HUES48 (cell line): Measurements from ENCODE around the gene MYMK.

Experiments
- H3K27ac ChIP-seq: one replicate; pipeline ENCODE4 v1.7.0; 2013; ENCODE audit warnings: low read depth, low read length, inconsistent platforms
- H3K27me3 ChIP-seq: 2 replicates; pipeline ENCODE4 v1.6.1; 2013; ENCODE audit warnings: mild to moderate bottlenecking, low read length; ENCODE audit not compliant: control insufficient read depth, insufficient read depth
- H3K36me3 ChIP-seq: 2 replicates; pipeline ENCODE4 v1.6.1; 2013; ENCODE audit warnings: low read length; ENCODE audit not compliant: control insufficient read depth, insufficient read depth
- H3K4me1 ChIP-seq: 2 replicates; pipeline ENCODE4 v1.6.1; 2013; ENCODE audit warnings: mild to moderate bottlenecking, low read length; ENCODE audit not compliant: control insufficient read depth, insufficient read depth
- H3K4me3 ChIP-seq: 2 replicates; pipeline ENCODE4 v1.5.1; 2013; ENCODE audit warnings: mild to moderate bottlenecking, low read depth, low read length
- H3K9ac ChIP-seq: 2 replicates; pipeline ENCODE4 v1.6.1; 2013; ENCODE audit warnings: mild to moderate bottlenecking, low read depth, low read length, moderate library complexity
- H3K9me3 ChIP-seq: 2 replicates; pipeline ENCODE4 v1.6.1; 2013; ENCODE audit warnings: low read length; ENCODE audit not compliant: control insufficient read depth, insufficient read depth

The MYMK gene

DNA sequence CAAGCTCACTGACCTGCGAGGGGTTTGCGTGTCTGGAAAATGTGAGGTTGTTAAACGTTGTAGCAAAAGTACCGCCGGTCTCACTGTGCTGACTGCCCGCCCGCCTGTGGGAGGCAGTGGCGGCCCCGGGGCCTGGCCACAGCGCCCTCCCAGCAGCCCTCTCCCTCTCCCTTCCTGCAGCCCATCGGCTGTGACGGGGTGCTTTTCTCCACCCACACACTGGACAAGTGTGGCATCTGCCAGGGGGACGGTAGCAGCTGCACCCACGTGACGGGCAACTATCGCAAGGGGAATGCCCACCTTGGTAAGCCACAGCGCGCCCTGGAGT is 15.9 kb upstream of the MYMK start:
- Histone ChIP-seq H3K4me3 (no peak overlapping the region), H3K27me3 (peaks cover 1% of the 10 kb centered on the region), H3K9me3 (no peaks in the 10 kb centered on the region), H3K27ac (no peak overlapping the region), H3K36me3 (no peaks in the 10 kb centered on the region), H3K4me1 (peaks cover 8% of the 10 kb centered on the region; the same call in 1 of the 2 replicates), H3K9ac (no peak overlapping the region)

DNA sequence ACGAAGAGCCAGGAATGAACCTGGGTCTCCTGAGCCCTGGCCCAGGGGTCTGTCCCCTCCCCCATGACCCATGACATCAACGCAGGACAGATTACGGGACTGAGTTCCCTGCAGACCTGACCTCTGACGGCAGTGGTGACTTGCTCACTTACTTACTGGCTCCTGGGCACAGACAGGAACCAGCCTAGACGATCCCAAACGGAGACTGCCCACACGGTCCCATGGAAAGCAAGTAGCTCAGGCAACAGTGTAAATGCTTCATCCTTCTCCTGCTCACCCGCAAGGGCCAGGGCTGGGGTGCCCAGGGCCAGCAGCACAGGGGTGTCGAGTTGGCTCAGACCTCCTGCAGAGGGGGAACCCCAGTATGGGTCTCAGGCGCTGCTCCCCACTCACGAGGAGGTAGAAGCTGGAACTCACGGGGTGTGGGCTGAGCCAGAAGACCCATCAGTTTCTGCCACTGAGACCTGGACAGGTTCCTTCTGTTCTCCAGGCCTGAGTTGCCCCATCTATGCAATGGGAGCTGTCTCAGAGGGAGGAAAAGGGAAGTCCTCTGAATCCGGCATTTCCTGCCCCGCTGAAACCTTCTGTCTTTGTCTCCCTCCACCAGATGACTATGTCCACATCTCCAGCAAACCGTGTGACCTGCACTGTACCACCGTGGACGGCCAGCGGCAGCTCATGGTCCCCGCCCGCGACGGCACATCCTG is 15.4 kb upstream of the MYMK start:
- peaks cover 6% of the 10 kb centered on the region for H3K27me3 ChIP-seq
- no peaks in the 10 kb centered on the region for H3K9me3 ChIP-seq
- no peaks in the 10 kb centered on the region for H3K36me3 ChIP-seq
- H3K9ac ChIP-seq, result no peak overlapping the region
- no peak overlapping the region for H3K4me3 ChIP-seq
- no peak overlapping the region for H3K27ac ChIP-seq
- H3K4me1 ChIP-seq, result peaks cover 8% of the 10 kb centered on the region; the same call in 1 of the 2 replicates

DNA sequence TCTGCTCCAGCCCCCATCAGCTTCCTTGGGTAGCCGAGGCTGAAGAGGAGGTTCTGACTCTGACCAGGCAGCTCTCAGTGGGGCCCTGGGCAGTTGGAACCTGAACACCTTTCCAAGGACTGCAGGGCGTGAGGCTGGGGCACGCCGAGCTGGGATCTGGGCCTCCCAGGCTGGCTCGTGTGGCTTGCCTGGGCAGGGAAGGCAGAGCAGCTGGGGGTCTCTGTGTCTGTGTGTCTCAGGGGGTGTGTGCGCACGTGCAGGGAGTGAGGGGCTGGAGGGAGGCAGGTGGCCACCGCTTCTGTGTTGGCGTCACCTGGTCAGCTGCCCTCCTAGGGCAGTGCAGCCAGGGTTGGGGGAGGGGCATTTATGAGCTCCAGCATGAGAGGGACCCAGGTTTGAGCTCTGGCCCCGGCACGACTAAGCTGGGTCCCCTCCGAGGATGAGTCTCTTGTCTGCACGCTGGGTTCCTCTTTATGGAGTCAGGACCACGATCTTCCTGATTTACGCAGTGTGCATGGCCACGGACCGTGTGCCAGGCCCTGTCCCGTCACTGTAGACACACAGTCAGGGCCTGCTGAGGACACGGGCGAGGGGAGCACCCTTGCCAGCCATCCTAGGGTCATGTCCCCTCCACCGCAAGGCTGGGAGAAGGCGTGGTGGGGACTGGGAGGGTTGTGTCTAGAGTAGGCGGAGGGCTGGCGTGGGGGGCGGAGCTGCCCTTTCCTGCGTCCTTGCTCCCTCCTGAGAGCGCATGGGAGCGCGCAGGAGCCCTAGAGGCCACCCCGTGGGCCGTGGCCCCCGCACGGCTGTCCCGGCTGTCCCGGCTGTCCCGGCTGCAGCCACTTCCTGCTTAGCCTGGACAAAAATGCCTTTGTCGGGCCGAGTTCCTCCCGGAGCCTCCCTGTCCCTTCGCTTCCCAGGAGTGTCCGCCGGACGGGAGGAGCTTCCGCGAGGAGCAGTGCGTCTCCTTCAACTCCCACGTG is 14.4 kb upstream of the MYMK start:
- Histone ChIP-seq H3K4me1 (peaks cover 13% of the 10 kb centered on the region; the same call in 1 of the 2 replicates), H3K36me3 (no peaks in the 10 kb centered on the region), H3K9ac (no peak overlapping the region), H3K9me3 (no peaks in the 10 kb centered on the region), H3K27ac (no peak overlapping the region), H3K4me3 (no peak overlapping the region), H3K27me3 (peaks cover 11% of the 10 kb centered on the region)

DNA sequence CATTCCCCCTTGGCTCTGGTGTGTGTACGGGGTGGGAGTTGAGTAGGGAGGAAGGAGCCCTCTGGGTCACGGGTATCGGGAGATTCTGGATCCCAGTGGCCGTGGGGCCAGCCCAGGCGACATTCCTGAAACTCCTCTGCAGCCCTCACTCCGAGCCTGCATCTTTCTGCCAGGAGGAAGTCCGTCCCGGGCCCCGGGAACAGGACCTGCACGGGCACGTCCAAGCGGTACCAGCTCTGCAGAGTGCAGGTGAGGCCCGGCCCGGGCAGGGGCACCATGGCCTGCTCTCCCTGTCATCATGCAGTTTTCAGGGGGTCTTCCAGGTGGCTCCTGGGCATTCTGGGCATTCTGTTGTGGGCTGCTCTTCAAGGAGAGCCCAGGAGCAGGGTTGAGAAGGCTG is 13.4 kb upstream of the MYMK start:
- Histone ChIP-seq H3K36me3 (no peaks in the 10 kb centered on the region), H3K9me3 (no peaks in the 10 kb centered on the region)

DNA sequence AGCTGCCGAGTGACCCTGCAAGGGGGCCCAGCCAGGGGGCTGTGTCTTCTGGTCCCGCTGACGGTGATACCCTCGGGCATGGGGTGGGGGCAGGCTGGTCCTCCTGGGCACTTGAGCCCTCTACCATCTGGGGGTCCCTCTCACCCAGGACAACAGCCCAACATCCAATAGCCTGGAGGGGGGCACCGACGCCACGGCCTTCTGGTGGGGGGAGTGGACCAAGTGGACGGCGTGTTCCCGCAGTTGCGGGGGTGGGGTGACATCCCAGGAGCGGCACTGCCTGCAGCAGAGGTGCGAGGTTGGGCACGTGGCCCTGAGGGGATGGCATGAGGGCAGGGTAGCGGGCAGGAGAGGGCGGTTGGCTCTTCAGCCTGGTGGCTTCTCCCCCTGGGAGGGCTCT is 12.5 kb upstream of the MYMK start:
- Histone ChIP-seq H3K27me3 (peaks cover 21% of the 10 kb centered on the region), H3K27ac (no peak overlapping the region), H3K36me3 (no peaks in the 10 kb centered on the region), H3K4me1 (peaks cover 23% of the 10 kb centered on the region), H3K4me3 (no peak overlapping the region), H3K9ac (no peak overlapping the region), H3K9me3 (no peaks in the 10 kb centered on the region)

More for the DNA sequence above, 13.4 kb upstream of the MYMK start:
- peaks cover 22% of the 10 kb centered on the region for H3K4me1 ChIP-seq
- no peak overlapping the region for H3K4me3 ChIP-seq
- H3K9ac ChIP-seq, result no peak overlapping the region
- no peak overlapping the region for H3K27ac ChIP-seq
- peaks cover 21% of the 10 kb centered on the region for H3K27me3 ChIP-seq

DNA sequence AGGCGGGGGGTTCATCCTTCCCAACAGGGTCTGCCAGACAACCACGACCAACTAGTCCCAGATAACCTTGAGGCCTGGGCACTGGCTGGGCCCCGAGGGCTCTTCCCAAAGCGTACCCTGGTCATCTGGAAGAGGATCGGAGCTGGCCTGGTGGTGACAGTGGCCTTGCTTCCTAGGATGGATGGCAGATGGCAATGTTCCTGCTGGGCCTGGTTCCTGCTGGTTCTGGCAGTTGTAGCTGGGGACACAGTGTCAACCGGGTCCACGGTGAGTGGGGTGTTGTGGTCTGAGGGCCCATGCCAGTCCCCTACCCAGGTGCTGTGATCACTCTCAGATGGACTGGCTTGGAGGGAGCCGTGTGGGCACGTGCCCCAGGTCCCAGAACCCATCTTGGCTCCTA is 11.8 kb upstream of the MYMK start:
- H3K9ac ChIP-seq, result no peak overlapping the region
- no peak overlapping the region for H3K27ac ChIP-seq
- peaks cover 23% of the 10 kb centered on the region for H3K4me1 ChIP-seq
- H3K9me3 ChIP-seq, result no peaks in the 10 kb centered on the region
- no peaks in the 10 kb centered on the region for H3K36me3 ChIP-seq
- H3K27me3 ChIP-seq, result peaks cover 21% of the 10 kb centered on the region
- H3K4me3 ChIP-seq, result no peak overlapping the region

DNA sequence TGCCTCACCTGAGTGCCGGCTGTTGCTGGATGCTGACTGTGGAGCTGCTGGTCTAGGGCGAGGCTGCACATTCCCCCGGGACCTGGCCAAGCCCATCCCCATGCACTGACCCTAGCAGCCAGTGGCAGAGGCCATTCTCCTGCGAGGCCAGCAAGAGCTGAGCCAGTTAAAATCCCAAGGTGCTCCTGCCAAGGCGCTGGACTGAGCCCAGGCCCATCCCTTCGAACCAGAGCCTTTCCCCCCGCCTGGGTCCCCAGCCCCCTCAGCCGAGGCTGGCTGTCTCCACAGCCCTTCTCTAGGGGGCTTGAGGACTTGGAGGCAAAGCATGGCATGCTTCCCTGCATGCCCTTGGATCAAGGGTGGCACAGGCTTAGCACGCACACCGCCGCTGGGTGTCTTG is 11.3 kb upstream of the MYMK start:
- H3K9me3 ChIP-seq, result no peaks in the 10 kb centered on the region
- no peak overlapping the region for H3K9ac ChIP-seq
- peaks cover 23% of the 10 kb centered on the region for H3K4me1 ChIP-seq
- no peaks in the 10 kb centered on the region for H3K36me3 ChIP-seq
- H3K27me3 ChIP-seq, result peaks cover 21% of the 10 kb centered on the region
- no peak overlapping the region for H3K27ac ChIP-seq
- H3K4me3 ChIP-seq, result no peak overlapping the region

DNA sequence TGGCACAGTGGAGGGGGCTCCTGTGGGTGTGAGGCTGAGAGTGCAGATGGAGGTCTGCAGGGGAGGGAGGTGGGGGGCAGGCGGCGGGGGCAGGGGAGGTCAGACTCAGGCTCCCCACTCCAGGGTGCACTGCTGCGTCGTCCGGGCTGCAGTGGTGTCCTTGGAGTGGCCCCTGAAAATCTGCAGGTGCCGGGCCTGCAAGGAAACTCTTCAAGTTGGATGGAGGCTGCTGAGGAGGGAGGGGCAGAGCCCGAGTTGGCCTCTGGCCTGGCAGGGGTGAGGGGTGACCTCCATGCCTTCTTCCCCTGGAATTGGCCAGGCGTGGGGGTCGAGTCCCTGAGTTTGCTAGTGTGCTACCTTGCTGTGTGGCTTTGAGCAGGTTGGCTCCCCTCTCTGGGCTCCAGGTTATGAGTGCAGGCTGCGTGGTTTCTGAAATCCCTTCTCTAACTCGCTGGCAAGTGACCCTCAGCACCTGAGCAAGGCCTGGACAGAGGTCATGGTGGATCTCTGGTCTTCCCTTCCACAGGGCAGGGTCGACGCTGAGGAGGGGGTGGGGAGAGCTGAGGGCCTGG is 10.6 kb upstream of the MYMK start:
- H3K9ac ChIP-seq, result no peak overlapping the region
- no peak overlapping the region for H3K4me3 ChIP-seq
- peaks cover 21% of the 10 kb centered on the region for H3K27me3 ChIP-seq
- H3K4me1 ChIP-seq, result peaks cover 21% of the 10 kb centered on the region
- H3K27ac ChIP-seq, result no peak overlapping the region
- H3K36me3 ChIP-seq, result no peaks in the 10 kb centered on the region
- H3K9me3 ChIP-seq, result no peaks in the 10 kb centered on the region

DNA sequence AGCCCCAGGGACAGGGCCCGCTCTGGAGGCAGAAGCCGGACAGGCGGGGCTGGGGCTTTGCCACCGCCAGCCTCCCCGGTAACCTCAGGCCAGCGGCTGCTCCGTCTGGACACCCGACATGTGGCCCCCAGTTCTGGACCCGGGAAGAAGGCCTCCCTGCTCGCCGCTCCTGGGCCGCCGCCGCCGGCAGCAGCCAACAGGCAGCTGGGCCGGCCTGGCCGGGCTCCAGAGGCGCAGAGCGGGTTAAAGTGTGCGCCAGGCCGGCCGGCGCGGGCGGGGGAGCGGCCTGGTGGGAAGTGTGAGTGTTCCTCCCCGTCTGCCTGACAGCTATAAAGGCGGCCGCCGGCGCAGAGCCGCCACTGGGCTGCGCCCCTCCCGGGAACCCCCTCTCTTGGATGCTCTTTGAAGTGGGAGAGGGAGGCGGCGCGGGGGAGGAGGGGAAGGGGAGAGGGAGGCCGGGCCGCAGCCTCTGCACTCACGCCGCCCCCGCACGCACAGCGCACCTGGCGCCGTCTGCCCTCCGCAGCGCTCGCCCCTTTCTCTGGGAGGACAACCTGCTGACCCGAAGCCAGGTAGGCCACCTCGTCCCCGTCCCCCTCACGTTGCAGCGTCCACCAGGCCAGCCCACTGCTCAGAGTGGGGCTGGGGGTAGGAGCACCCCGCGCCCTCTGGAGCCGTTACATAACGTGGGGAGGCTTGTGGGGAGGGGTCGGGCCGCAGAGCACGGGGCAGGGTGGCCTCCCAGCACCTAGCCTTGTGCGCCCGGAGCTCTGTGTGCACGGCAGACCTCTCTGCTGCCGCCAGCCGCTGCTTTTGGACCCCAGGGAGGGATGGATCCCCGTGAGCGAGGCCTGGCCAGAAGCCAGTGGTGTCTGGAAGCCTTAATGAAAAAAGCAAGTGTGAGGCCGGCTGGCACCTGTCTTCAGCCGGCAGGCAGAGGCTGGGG is 9.9 kb upstream of the MYMK start, which contains the start of gene ADAMTSL2:
Gene ADAMTSL2 (plus strand): TSS at position 359 of the 946 bp plus-strand sequence. CDS start 2,009 bp downstream, outside the sequence.
- Histone ChIP-seq H3K27me3 (peaks cover 21% of the 10 kb centered on the region), H3K9me3 (no peaks in the 10 kb centered on the region), H3K4me3 (peak within 1 kb of the TSS; percentile 55), H3K4me1 (peaks cover 17% of the 10 kb centered on the region), H3K36me3 (no peaks in the 10 kb centered on the region), H3K9ac (no peak within 1 kb of the TSS), H3K27ac (no peak within 1 kb of the TSS)

DNA sequence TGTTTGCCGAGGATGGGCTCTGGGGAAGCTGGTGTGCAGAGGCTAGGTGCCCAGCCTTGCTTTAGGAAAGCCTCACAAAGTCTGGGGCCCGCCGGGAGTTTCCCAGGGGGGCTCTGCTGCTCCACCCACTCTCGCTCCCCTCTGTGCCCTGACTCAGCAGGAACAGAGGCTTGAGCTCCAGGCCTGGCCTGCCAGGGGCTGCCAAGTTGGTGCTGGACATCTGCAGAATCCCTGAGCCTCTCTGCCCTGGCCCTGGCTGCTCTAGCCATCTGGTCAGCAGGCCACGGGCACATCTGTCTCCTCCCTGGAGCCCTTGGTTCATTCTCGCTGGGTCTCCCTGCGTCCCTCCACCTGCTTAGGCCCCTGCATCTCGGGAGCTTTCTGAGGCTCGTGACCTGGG is 9.1 kb upstream of the MYMK start:
- H3K9me3 ChIP-seq, result no peaks in the 10 kb centered on the region
- no peak overlapping the region for H3K27ac ChIP-seq
- no peaks in the 10 kb centered on the region for H3K36me3 ChIP-seq
- H3K4me3 ChIP-seq, result peak overlapping the region; percentile 55; the same call in 1 of the 2 replicates
- H3K27me3 ChIP-seq, result peaks cover 21% of the 10 kb centered on the region
- no peak overlapping the region for H3K9ac ChIP-seq
- H3K4me1 ChIP-seq, result peaks cover 16% of the 10 kb centered on the region
